T1000 (cell line): ENCODE measurements around the gene XPNPEP1.
A peak's percentile ranks its signal among the peaks of the same experiment; 100 is the strongest.

Source experiments
- DNase-seq: peaks from one replicate; lab custom pipeline; 2025; ENCODE audit warnings: mixed read lengths; lab: John Stamatoyannopoulos, UW

XPNPEP1 gene

GRCh38 chr10:109893386-109893785 lies 29.9 kb downstream of the XPNPEP1 start:
- no peak for DNase-seq

DNA sequence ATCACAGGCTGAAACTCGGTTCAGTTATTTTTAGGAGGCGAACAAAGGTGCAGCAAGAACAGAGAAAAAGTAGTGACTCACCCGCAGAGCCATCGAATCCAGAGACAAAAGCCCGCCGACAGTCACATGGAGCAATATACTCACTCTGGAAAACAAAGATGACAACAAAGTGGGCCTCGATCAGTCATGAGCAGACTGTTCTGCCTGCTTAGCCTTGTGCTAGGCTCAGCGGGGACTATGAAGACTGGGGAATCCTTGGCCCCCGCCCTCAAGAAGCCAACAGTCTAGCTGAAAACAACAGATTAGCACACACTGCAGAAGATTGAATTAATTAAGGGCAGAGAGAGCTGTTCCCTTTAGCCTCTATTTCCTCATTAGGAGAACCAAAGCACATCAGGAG lies 30.4 kb downstream of the XPNPEP1 start:
- DNase-seq, result no peak

GRCh38 chr10:109892117-109892516 lies 31.2 kb downstream of the XPNPEP1 start:
- DNase-seq, result no peak

- DNase-seq, result no peak
These were observed 32.2 kb downstream of the XPNPEP1 start for GRCh38 chr10:109891105-109891504.

GRCh38 chr10:109889867-109890266 lies 33.4 kb downstream of the XPNPEP1 start:
- no peak for DNase-seq

GRCh38 chr10:109887776-109888175 lies 35.5 kb downstream of the XPNPEP1 start:
- DNase-seq, result no peak

DNA sequence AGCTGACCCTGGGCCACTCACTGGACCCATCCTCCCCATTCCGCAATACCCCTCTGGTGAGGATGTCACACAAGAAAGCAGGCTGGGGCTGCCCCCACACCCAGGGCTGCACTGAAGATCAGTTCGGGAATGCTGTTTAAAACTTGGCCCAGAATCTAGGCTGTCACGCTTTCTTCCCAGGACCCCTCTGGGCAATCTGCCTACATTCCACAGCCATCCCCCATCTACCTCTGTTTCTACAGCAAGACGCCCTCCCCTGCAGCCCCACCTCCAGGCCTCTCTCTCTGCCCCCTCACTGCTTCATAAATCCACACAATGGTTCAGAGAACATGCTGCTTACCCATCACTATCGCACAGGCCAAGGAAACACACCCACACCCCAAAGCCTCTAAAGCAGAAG lies 36.1 kb downstream of the XPNPEP1 start:
- no peak for DNase-seq

DNA sequence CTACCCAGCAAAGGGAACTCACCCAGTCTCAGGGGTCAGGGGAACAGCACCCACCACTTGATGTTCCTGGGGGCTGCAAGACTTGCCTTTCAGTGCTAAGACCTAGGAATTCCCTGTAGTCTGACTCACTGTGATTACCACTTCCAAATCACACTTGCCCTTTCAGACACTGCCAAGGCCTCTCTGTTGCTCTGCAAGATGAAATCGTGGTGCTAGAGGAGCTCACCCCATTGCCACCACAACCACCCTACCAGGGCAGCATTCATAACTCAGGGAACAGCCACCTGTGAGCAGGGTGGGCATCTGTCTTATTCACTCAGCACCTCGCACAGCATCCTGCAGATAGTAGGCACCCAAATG lies 36.5 kb downstream of the XPNPEP1 start:
- no peak for DNase-seq

GRCh38 chr10:109886037-109886780 lies 37.1 kb downstream of the XPNPEP1 start:
- DNase-seq, result no peak

- DNase-seq, result peak; percentile 75
These were observed 39.2 kb downstream of the XPNPEP1 start for GRCh38 chr10:109883859-109884771.

GRCh38 chr10:109882251-109883057 lies 40.9 kb downstream of the XPNPEP1 start:
- DNase-seq, result no peak

GRCh38 chr10:109881769-109882057 lies 41.6 kb downstream of the XPNPEP1 start:
- DNase-seq, result no peak

DNA sequence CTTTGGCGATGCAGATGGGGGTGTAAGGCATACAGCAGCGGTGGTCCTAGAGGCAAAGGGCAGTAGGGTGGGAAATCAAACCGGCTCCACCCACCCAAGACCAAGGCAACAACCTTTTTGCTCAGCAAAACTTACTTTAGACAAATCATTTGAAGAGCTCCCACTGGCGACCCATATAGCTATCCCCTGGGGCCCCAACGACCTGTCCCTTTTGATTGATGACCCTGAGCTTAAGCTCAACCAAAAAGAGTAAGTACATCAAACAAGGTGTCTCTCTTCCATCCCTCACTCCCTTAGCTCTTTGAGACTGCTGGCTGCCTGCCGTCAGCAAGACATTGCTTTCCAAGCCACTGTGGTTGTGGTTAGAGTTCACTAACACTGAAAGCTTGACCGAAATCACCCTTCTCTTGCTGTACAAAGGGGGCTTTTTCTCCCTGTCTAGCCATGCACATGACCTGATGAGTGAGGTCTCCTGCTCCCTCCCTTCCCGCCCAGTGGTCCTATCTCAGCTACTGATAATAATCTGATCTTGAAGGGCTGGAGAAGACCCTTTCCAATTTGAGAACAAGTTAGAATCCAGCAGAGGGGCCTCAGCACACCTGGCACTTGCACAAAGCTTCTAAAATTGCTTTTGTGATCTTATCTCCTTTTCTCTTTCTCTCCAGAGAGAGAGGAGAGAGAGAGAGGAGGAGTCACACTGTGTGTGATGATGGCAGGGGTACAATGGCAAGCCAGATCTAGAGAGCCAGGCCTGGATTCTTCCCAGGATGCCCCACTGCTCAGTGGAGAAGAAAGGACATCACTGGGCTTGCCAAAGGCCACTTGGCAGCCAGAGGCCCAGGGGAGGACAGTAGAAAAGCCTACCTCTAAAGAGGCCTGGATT lies 42.2 kb downstream of the XPNPEP1 start:
- no peak for DNase-seq

- no peak for DNase-seq
These were observed 45.8 kb downstream of the XPNPEP1 start for GRCh38 chr10:109877546-109877945.

GRCh38 chr10:109875828-109876821 lies 47.2 kb downstream of the XPNPEP1 start:
- DNase-seq, result no peak

DNA sequence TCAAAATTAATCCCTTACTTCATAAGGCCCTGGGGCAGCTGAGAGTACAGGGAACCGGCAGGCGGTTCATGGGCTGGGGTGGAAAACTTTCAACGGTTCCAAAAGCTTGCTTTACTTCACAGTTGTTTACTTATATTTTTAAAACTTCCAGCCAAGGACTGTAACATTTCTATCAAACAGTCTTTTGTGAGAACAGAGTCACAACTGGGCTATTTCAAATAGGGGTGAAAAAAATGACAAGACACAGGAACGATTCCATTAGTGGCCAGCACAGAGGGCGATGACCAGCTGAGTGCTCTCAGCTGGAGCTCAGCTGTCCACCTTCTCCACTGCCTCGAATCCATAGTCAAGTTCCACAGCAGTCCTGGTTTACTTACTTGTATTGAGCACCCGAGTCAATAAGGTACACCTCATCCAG lies 48.2 kb downstream of the XPNPEP1 start:
- DNase-seq, result no peak

- no peak for DNase-seq
These were observed 51.8 kb downstream of the XPNPEP1 start for GRCh38 chr10:109871476-109871875.

DNA sequence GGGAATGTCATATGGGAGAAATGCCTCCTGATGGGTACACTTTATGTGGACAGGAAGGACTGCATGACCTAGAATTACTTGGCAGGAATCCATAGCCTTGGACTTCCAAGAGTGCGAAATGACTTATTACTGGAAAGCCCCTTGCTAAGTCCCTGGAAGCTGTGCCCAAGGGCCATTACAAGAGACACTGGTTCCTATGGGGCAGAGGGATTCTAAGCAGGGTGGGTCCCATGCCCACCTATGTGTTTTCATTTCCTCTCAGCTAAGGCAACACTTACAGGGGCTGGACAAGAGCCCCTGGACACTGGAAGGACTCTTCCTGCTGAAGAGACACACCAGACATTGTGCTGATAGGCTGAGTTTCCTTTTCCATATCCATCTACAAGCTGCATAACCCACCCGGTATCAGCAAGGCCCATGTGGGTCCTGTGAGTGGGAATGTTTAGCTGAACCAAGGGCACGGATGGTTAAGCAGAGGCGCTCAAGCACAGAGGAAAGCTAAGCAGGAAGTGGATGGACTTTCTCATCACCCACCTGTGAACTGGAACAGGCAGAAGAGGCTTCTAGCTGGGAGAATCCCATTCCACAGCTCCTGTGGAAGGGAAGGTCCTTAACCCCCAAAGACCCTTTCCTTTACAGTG lies 56.2 kb downstream of the XPNPEP1 start:
- no peak for DNase-seq

DNA sequence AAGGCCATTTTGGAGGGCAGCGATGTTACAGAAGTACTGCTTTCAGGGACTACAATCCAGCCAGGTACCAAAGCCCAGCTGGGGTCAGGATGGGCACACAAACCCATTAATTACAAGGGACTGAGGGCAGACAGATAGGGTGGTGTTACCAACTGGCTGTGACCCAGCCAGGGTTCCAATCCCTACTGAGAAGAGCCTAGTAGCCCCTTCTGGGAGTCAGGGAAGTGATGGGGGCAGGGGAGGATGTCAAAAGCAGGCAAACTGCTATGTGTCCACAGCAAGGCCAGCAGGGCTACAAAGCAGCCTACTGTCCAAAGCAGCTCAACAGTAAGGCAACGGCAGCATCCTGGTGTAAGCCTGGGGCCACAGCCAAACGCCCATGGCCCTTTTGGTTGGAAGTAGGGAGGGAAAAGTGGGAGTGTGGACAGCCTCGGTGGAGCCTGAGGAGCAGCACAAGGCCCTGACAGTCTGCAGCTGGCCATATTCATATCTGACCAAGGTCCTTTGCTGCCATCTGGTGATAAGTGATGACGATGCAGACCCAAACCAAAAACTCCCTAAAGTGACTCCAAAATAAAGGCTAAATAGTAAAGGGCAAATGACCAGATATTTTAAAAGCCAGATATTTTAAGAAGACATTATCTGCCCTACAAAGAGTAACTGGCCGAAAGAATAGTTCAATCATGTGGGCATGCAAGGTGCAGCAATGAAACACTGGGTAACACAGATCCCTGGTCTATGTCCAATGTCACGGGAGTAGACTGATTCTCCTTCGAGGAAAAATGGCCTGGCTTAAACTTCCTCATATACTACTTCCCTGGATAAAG lies 56.9 kb downstream of the XPNPEP1 start:
- no peak for DNase-seq
